ENCODE measurements around the gene C1QTNF6. TPM values are rescaled to one million over a fixed set of nuclear protein-coding genes. Genes with fewer than 3 reads are reported as not detected.

Gene C1QTNF6
- total RNA-seq, 1 experiment from 2014 or later: 25.0 TPM

DNA sequence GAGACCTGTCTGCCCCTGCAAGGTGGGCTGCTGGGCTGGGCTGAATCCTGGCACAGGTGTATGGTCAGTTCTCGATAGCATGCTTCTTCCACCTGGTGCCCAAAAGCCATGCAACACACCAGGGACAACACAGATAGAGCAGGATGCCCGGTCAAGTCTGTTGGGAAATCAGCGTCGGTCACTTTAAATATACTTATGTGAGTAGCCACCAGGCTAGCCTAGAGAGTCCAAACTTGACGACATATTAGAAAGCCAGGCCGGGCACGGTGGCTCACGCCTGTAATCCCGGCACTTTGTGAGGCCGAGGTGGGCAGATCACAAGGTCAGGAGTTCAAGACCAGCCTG lies 8.9 kb downstream of the C1QTNF6 start:
- CTCF ChIA-PET: interaction anchor here (0.6 kb wide), 1 partner anchor 52 kb away, joined by 3 read pairs; no protein-coding TSS in a partner anchor
- POLR2A ChIA-PET: no interaction called here
- intact Hi-C loops (cut with micrococcal nuclease; ENCODE audit: unreplicated experiment) (no loop called here), in situ Hi-C loops (cut with HindIII; ENCODE audit: low pct_unique_long_range_greater_than_20kb, low sequenced_read_pairs) (no loop called here)
- DNase-seq (ENCODE audit: low read depth, low spot score) (no peak), ATAC-seq (no peak)
- no peaks in the 10 kb centered on the region for H3K36me3 ChIP-seq (ENCODE audit: control insufficient read depth, insufficient read depth, low read length)
- H3K9me3 ChIP-seq (ENCODE audit: control insufficient read depth, insufficient read depth, low read depth, low read length): no peaks in the 10 kb centered on the region
- H3K4me3 ChIP-seq (ENCODE audit: low read depth in 2 of 2, low read length in 2 of 2): no peak overlapping the region
- no peak for TF ChIP-seq POLR2AphosphoS5 (IDR thresholded peaks at IDR 0.05; ENCODE audit: low read depth, low read length)
- TF ChIP-seq TCF7L2 (IDR thresholded peaks at IDR 0.05; ENCODE audit: low read depth, low read length): no peak
- no peak for TF ChIP-seq REST (IDR thresholded peaks at IDR 0.05; ENCODE audit: insufficient read depth in 1 of 2, low read depth in 2 of 2, low read length in 1 of 2)
- no peak for TF ChIP-seq SIN3A (IDR thresholded peaks at IDR 0.05; ENCODE audit: borderline replicate concordance, insufficient read depth, low read depth, low read length)
- TF ChIP-seq, protein P1, sequence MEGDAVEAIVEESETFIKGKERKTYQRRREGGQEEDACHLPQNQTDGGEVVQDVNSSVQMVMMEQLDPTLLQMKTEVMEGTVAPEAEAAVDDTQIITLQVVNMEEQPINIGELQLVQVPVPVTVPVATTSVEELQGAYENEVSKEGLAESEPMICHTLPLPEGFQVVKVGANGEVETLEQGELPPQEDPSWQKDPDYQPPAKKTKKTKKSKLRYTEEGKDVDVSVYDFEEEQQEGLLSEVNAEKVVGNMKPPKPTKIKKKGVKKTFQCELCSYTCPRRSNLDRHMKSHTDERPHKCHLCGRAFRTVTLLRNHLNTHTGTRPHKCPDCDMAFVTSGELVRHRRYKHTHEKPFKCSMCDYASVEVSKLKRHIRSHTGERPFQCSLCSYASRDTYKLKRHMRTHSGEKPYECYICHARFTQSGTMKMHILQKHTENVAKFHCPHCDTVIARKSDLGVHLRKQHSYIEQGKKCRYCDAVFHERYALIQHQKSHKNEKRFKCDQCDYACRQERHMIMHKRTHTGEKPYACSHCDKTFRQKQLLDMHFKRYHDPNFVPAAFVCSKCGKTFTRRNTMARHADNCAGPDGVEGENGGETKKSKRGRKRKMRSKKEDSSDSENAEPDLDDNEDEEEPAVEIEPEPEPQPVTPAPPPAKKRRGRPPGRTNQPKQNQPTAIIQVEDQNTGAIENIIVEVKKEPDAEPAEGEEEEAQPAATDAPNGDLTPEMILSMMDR (IDR thresholded peaks at IDR 0.05): no peak
- peak overlapping the region; percentile 51; the same call in 1 of the 2 replicates for H3K27ac ChIP-seq (ENCODE audit: low read length)
- H3K4me1 ChIP-seq (ENCODE audit: control insufficient read depth, insufficient read depth, low read length): peaks cover 19% of the 10 kb centered on the region
- BruUV-seq (replicated peaks): no TSS peak
- H3K27me3 ChIP-seq (ENCODE audit: control insufficient read depth, insufficient read depth, low read length): no peaks in the 10 kb centered on the region

DNA sequence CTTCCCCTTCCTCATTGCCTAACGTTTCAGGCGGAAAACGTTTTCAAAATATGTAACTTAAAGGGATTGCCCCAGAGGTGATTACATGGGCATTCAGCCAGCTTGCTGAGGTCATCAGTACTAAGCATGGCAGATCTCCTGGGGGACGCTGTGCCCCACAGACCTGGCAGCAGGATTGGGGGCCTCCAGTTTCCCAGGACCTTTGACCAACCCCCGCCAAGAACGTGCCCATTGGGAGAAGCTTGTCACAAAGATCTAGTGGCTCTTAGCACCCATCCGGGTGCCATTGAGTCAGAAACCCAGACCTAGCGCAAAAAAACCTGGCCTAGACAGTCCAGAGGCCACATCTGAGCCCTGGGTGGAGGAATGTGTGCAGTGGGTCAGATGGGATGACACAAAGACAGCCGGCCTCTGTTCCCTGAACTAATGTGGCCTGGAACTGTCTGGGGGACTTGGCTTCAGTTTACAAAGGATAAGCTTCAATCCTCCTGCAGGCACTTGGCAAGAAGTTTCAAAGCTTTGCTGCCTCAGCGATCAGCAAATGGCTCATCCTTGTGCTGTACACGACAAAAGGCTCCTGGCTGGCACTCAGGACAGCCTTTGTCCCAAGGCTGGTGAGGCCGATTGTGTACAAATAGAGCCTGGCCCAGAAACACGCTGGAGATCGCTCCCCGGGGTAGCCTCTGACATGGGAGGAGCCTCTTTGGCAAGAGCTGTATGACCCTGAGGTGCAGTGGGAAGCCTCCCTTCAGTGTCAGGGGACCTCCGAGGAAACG lies 9.5 kb downstream of the C1QTNF6 start:
- Histone ChIP-seq H3K27ac (ENCODE audit: low read length) (peak overlapping the region; percentile 51), H3K9me3 (ENCODE audit: control insufficient read depth, insufficient read depth, low read depth, low read length) (no peaks in the 10 kb centered on the region), H3K4me3 (ENCODE audit: low read depth in 2 of 2, low read length in 2 of 2) (no peak overlapping the region), H3K27me3 (ENCODE audit: control insufficient read depth, insufficient read depth, low read length) (no peaks in the 10 kb centered on the region), H3K36me3 (ENCODE audit: control insufficient read depth, insufficient read depth, low read length) (no peaks in the 10 kb centered on the region), H3K4me1 (ENCODE audit: control insufficient read depth, insufficient read depth, low read length) (peaks cover 15% of the 10 kb centered on the region)
- ATAC-seq (peak; percentile 42; the same call in 1 of the 2 replicates), DNase-seq (ENCODE audit: low read depth, low spot score) (no peak)
- TF ChIP-seq, protein P1 (IDR thresholded peaks at IDR 0.05): no peak
- TF ChIP-seq TCF7L2 (IDR thresholded peaks at IDR 0.05; ENCODE audit: low read depth, low read length): peak; percentile 17; the same call in 1 of the 2 replicates
- no TSS peak for BruUV-seq (replicated peaks)
- in situ Hi-C loops (cut with HindIII; ENCODE audit: low pct_unique_long_range_greater_than_20kb, low sequenced_read_pairs): no loop called here
- ChIA-PET POLR2A (interaction anchor here (0.6 kb wide), 1 partner anchor 66 kb away, joined by 3 read pairs; no protein-coding TSS in a partner anchor), CTCF (interaction anchor here (0.6 kb wide), 1 partner anchor 51 kb away, joined by 3 read pairs; no protein-coding TSS in a partner anchor)
- intact Hi-C loops (cut with micrococcal nuclease; ENCODE audit: unreplicated experiment): no loop called here

Measured in Panc1 (cell line).